ENCODE results near the gene RETREG1.

DNA sequence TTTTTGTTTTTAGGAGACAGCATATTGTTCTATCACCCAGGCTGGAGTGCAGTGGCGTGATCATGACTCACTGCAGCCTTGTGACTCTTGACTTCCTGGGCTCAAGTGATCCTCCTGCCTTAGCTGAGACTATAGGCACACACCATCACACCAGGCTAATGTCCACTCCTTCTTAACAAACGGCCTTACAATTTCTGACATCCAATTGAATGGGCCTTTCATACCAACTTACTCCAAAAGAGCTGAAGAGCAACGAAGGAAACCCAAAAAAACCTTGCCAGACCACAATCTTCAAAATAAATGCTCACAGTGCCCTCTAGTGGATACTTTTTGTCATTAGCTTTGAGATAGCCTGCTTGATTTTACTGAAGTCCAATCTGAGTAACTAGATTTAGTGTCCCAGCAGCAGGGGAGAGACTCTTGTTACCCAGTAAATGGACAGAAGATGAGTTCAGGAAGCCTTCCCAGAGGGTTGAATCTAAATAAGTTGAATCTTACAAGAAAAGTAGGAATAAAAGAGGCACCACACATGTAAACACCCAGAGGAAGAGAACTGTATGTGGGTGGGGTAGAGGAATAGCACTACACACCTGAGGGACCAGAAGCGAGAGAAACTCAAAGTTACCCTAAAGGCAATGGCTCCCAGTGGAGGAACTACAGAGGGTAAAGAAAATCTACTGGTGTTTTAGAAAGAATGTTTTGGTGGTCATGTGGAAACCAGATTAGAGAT, 160.5 kb downstream of the RETREG1 start:
- TF ChIP-seq, protein P1, sequence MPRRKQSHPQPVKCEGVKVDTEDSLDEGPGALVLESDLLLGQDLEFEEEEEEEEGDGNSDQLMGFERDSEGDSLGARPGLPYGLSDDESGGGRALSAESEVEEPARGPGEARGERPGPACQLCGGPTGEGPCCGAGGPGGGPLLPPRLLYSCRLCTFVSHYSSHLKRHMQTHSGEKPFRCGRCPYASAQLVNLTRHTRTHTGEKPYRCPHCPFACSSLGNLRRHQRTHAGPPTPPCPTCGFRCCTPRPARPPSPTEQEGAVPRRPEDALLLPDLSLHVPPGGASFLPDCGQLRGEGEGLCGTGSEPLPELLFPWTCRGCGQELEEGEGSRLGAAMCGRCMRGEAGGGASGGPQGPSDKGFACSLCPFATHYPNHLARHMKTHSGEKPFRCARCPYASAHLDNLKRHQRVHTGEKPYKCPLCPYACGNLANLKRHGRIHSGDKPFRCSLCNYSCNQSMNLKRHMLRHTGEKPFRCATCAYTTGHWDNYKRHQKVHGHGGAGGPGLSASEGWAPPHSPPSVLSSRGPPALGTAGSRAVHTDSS (tag by site-specific recombination; IDR thresholded peaks at IDR 0.05), result no peak
- TF ChIP-seq, protein P2, sequence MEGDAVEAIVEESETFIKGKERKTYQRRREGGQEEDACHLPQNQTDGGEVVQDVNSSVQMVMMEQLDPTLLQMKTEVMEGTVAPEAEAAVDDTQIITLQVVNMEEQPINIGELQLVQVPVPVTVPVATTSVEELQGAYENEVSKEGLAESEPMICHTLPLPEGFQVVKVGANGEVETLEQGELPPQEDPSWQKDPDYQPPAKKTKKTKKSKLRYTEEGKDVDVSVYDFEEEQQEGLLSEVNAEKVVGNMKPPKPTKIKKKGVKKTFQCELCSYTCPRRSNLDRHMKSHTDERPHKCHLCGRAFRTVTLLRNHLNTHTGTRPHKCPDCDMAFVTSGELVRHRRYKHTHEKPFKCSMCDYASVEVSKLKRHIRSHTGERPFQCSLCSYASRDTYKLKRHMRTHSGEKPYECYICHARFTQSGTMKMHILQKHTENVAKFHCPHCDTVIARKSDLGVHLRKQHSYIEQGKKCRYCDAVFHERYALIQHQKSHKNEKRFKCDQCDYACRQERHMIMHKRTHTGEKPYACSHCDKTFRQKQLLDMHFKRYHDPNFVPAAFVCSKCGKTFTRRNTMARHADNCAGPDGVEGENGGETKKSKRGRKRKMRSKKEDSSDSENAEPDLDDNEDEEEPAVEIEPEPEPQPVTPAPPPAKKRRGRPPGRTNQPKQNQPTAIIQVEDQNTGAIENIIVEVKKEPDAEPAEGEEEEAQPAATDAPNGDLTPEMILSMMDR (tag by site-specific recombination; IDR thresholded peaks at IDR 0.05), result no peak
- no peak for TF ChIP-seq ZNF146 (tag by site-specific recombination; IDR thresholded peaks at IDR 0.05)
- TF ChIP-seq, protein P3, sequence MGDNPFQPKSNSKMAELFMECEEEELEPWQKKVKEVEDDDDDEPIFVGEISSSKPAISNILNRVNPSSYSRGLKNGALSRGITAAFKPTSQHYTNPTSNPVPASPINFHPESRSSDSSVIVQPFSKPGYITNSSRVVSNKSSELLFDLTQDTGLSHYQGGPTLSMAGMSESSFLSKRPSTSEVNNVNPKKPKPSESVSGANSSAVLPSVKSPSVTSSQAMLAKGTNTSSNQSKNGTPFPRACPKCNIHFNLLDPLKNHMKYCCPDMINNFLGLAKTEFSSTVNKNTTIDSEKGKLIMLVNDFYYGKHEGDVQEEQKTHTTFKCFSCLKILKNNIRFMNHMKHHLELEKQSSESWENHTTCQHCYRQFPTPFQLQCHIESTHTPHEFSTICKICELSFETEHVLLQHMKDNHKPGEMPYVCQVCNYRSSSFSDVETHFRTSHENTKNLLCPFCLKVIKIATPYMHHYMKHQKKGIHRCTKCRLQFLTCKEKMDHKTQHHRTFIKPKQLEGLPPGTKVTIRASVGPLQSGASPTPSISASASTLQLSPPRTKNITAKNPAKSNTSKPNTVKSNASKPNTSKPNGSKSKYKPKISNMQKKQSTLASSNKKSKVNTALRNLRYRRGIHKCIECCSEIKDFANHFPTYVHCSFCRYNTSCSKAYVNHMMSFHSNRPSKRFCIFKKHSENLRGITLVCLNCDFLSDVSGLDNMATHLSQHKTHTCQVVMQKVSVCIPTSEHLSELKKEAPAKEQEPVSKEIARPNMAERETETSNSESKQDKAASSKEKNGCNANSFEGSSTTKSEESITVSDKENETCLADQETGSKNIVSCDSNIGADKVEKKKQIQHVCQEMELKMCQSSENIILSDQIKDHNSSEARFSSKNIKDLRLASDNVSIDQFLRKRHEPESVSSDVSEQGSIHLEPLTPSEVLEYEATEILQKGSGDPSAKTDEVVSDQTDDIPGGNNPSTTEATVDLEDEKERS (tag by site-specific recombination; IDR thresholded peaks at IDR 0.05), result no peak
- TF ChIP-seq, protein P4, sequence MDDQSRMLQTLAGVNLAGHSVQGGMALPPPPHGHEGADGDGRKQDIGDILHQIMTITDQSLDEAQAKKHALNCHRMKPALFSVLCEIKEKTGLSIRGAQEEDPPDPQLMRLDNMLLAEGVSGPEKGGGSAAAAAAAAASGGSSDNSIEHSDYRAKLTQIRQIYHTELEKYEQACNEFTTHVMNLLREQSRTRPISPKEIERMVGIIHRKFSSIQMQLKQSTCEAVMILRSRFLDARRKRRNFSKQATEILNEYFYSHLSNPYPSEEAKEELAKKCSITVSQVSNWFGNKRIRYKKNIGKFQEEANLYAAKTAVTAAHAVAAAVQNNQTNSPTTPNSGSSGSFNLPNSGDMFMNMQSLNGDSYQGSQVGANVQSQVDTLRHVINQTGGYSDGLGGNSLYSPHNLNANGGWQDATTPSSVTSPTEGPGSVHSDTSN (CRISPR knock-in tag; IDR thresholded peaks at IDR 0.05), result no peak
- TF ChIP-seq ZNF350 (tag by site-specific recombination; IDR thresholded peaks at IDR 0.05), result no peak
- TF ChIP-seq ZNF76 (tag by site-specific recombination; IDR thresholded peaks at IDR 0.05; ENCODE audit: borderline replicate concordance, low read depth), result no peak
- TF ChIP-seq ZBTB8A (tag by site-specific recombination; IDR thresholded peaks at IDR 0.05), result no peak
- TF ChIP-seq ZNF776 (tag by site-specific recombination; IDR thresholded peaks at IDR 0.05; ENCODE audit: borderline replicate concordance), result no peak
- no peak for TF ChIP-seq ZNF214 (tag by site-specific recombination; IDR thresholded peaks at IDR 0.05; ENCODE audit: borderline replicate concordance)
- TF ChIP-seq ZFP3 (tag by site-specific recombination; IDR thresholded peaks at IDR 0.05; ENCODE audit: low read depth), result no peak
